Fibroblast of mammary gland (primary cell): Measurements from ENCODE around the gene TCHP.

Source experiments
- DNase-seq: peaks from one replicate; pipeline ENCODE4 v3.0.0-alpha.2; 2010; ENCODE audit warnings: low read depth
- H3K4me3 ChIP-seq: 2 replicates; pipeline ENCODE4 v1.5.1; 2011; ENCODE audit warnings: low read depth, mild to moderate bottlenecking, low read length, moderate library complexity; ENCODE audit not compliant: control insufficient read depth
- CTCF ChIP-seq: conservative IDR thresholded peaks from 2 replicates; pipeline ENCODE4 v1.5.1; 2011; ENCODE audit warnings: low read depth, low read length, inconsistent platforms; ENCODE audit not compliant: control insufficient read depth, insufficient read depth

Gene TCHP

GRCh38 chr12:109875572-109876131 lies 24.4 kb upstream of the TCHP start:
- TF ChIP-seq CTCF = no peak
- no peak for DNase-seq
- no peak overlapping the region for H3K4me3 ChIP-seq

GRCh38 chr12:109876406-109876805 lies 23.7 kb upstream of the TCHP start:
- no peak for TF ChIP-seq CTCF
- no peak for DNase-seq
- H3K4me3 ChIP-seq = no peak overlapping the region

GRCh38 chr12:109877504-109878246 lies 22.4 kb upstream of the TCHP start:
- no peak for TF ChIP-seq CTCF
- no peak for DNase-seq
- no peak overlapping the region for H3K4me3 ChIP-seq

GRCh38 chr12:109878247-109878625 lies 21.8 kb upstream of the TCHP start:
- no peak for DNase-seq
- TF ChIP-seq CTCF = no peak
- no peak overlapping the region for H3K4me3 ChIP-seq

- no peak for TF ChIP-seq CTCF
- no peak for DNase-seq
- peak overlapping the region; percentile 92 for H3K4me3 ChIP-seq
Observed at GRCh38 chr12:109878749-109879148, 21.3 kb upstream of the TCHP start.

- no peak for TF ChIP-seq CTCF
- H3K4me3 ChIP-seq = peak overlapping the region; percentile 92
- DNase-seq = peak; percentile 9
Observed at GRCh38 chr12:109879351-109880042, 20.6 kb upstream of the TCHP start.
